H9 (cell line): ENCODE data around the gene PLEKHA7. TPM values are rescaled to one million over a fixed set of nuclear protein-coding genes. Genes with fewer than 3 reads are reported as not detected.
A peak's percentile ranks its signal among the peaks of the same experiment; 100 is the strongest.

ENCODE experiments used
- DNase-seq: peaks from one replicate; pipeline ENCODE4 v3.0.0-alpha.2; 2017
- H2AFZ ChIP-seq: one replicate; pipeline ENCODE4 v1.6.1; 2013; ENCODE audit warnings: mild to moderate bottlenecking, low read length, control low read depth, moderate library complexity
- H2AK5ac ChIP-seq: 2 replicates; pipeline ENCODE4 v1.6.1; 2013; ENCODE audit warnings: low read length, control low read depth, mixed read lengths; ENCODE audit not compliant: insufficient read length
- H2BK120ac ChIP-seq: one replicate; pipeline ENCODE4 v1.6.1; 2013; ENCODE audit warnings: low read depth, mild to moderate bottlenecking, low read length, control low read depth, inconsistent platforms; ENCODE audit not compliant: poor library complexity, severe bottlenecking
- H2BK12ac ChIP-seq: 2 replicates; pipeline ENCODE4 v1.6.1; 2013; ENCODE audit warnings: low read length, control low read depth, mixed read lengths, low read depth; ENCODE audit not compliant: insufficient read length
- H2BK15ac ChIP-seq: 2 replicates; pipeline ENCODE4 v1.6.1; 2013; ENCODE audit warnings: low read depth, low read length, control low read depth
- H2BK20ac ChIP-seq: one replicate; pipeline ENCODE4 v1.6.1; 2013; ENCODE audit warnings: low read depth, mild to moderate bottlenecking, low read length, control low read depth, inconsistent platforms; ENCODE audit not compliant: poor library complexity, severe bottlenecking
- H2BK5ac ChIP-seq: 2 replicates; pipeline ENCODE4 v1.6.1; 2013; ENCODE audit warnings: low read length, control low read depth, mixed read lengths; ENCODE audit not compliant: insufficient read length
- H3K14ac ChIP-seq: 2 replicates; pipeline ENCODE4 v1.6.1; 2013; ENCODE audit warnings: low read length, control low read depth; ENCODE audit not compliant: insufficient read depth
- H3K18ac ChIP-seq: 2 replicates; pipeline ENCODE4 v1.6.1; 2013; ENCODE audit warnings: low read depth, mild to moderate bottlenecking, mixed read lengths, low read length, control low read depth; ENCODE audit not compliant: insufficient read length
- H3K23ac ChIP-seq: 2 replicates; pipeline ENCODE4 v1.6.1; 2013; ENCODE audit warnings: low read length, control low read depth, mixed read lengths, low read depth; ENCODE audit not compliant: insufficient read length
- H3K23me2 ChIP-seq: 2 replicates; pipeline ENCODE4 v1.6.1; 2013; ENCODE audit warnings: low read depth, mild to moderate bottlenecking, mixed read lengths, low read length, control low read depth; ENCODE audit not compliant: insufficient read length, poor library complexity, severe bottlenecking
- H3K27ac ChIP-seq: 2 replicates; pipeline ENCODE4 v1.5.1; 2013; ENCODE audit warnings: low read length, control low read depth, mixed read lengths, low read depth; ENCODE audit not compliant: insufficient read length
- H3K27me3 ChIP-seq: 2 replicates; pipeline ENCODE4 v1.6.1; 2013; ENCODE audit warnings: low read length, control low read depth, inconsistent platforms; ENCODE audit not compliant: insufficient read depth
- H3K4ac ChIP-seq: 2 replicates; pipeline ENCODE4 v1.6.1; 2013; ENCODE audit warnings: low read depth, mild to moderate bottlenecking, control low read depth, inconsistent platforms, low read length, moderate library complexity
- H3K4me1 ChIP-seq: 2 replicates; pipeline ENCODE4 v1.6.1; 2013; ENCODE audit warnings: low read length, control low read depth, inconsistent platforms; ENCODE audit not compliant: insufficient read depth
- H3K4me2 ChIP-seq: 2 replicates; pipeline ENCODE4 v1.6.1; 2013; ENCODE audit warnings: low read length, control low read depth, mixed read lengths; ENCODE audit not compliant: insufficient read length, insufficient read depth
- H3K56ac ChIP-seq: 2 replicates; pipeline ENCODE4 v1.6.1; 2013; ENCODE audit warnings: low read depth, mild to moderate bottlenecking, mixed read lengths, low read length, control low read depth; ENCODE audit not compliant: insufficient read length
- H3K79me1 ChIP-seq: 2 replicates; pipeline ENCODE4 v1.6.1; 2013; ENCODE audit warnings: low read depth, mild to moderate bottlenecking, moderate library complexity, low read length, control low read depth, inconsistent platforms; ENCODE audit not compliant: insufficient read depth, poor library complexity, severe bottlenecking
- H3K79me2 ChIP-seq: 2 replicates; pipeline ENCODE4 v1.6.1; 2013; ENCODE audit warnings: low read length, control low read depth, inconsistent platforms; ENCODE audit not compliant: insufficient read depth
- H3K9ac ChIP-seq: 2 replicates; pipeline ENCODE4 v1.6.1; 2013; ENCODE audit warnings: low read length, control low read depth, mixed read lengths; ENCODE audit not compliant: insufficient read length; ENCODE audit errors: extremely low read depth
- H3K9me3 ChIP-seq: one replicate; pipeline ENCODE4 v1.6.1; 2013; ENCODE audit warnings: low read depth, low read length, inconsistent platforms; ENCODE audit not compliant: control insufficient read depth
- H3T11ph ChIP-seq: one replicate; pipeline ENCODE4 v1.6.1; 2013; ENCODE audit warnings: mild to moderate bottlenecking, low read length, control low read depth, inconsistent platforms
- H4K20me1 ChIP-seq: one replicate; pipeline ENCODE4 v1.6.1; 2013; ENCODE audit not compliant: control insufficient read depth, insufficient read length, insufficient read depth
- H4K5ac ChIP-seq: 2 replicates; pipeline ENCODE4 v1.6.1; 2013; ENCODE audit warnings: low read depth, mild to moderate bottlenecking, mixed read lengths, low read length, control low read depth; ENCODE audit not compliant: insufficient read length
- H4K8ac ChIP-seq: replicated peaks from 2 replicates; pipeline ENCODE4 v1.6.1; 2013; ENCODE audit warnings: low read length, control low read depth, mixed read lengths, low read depth; ENCODE audit not compliant: insufficient read length
- H4K91ac ChIP-seq: 2 replicates; pipeline ENCODE4 v1.6.1; 2013; ENCODE audit warnings: low read depth, mild to moderate bottlenecking, moderate library complexity, mixed read lengths, low read length, control low read depth; ENCODE audit not compliant: insufficient read length
- H3K27ac Mint-ChIP-seq, 3 experiments: 2 replicates in 2 of 3; 3 replicates in 1 of 3; pipeline ENCODE4 v1.8.0; 2020 to 2021; ENCODE audit warnings: mixed read lengths in 3 of 3, mild to moderate bottlenecking in 1 of 3, moderate library complexity in 1 of 3
- H3K27me3 Mint-ChIP-seq: 2 replicates; pipeline ENCODE4 v1.8.0; 2021; ENCODE audit warnings: low read depth, mild to moderate bottlenecking, moderate library complexity, mixed read lengths
- H3K36me3 Mint-ChIP-seq, 3 experiments: 2 replicates in 2 of 3; 3 replicates in 1 of 3; pipeline ENCODE4 v1.8.0; 2020 to 2021; ENCODE audit warnings: low read depth in 3 of 3, mixed read lengths in 3 of 3; ENCODE audit not compliant: insufficient read depth in 1 of 3
- H3K4me1 Mint-ChIP-seq, 2 experiments: 2 replicates each; pipeline ENCODE4 v1.8.0; 2020; ENCODE audit warnings: mixed read lengths in 2 of 2
- H3K4me3 Mint-ChIP-seq, 2 experiments: 2 replicates in 1 of 2; 3 replicates in 1 of 2; pipeline ENCODE4 v1.8.0; 2020 to 2021; ENCODE audit warnings: mild to moderate bottlenecking in 2 of 2, mixed read lengths in 2 of 2, moderate library complexity in 1 of 2
- H3K9me3 Mint-ChIP-seq, 2 experiments: 2 replicates in 1 of 2; 3 replicates in 1 of 2; pipeline ENCODE4 v1.8.0; 2020; ENCODE audit warnings: mild to moderate bottlenecking in 2 of 2, mixed read lengths in 2 of 2, moderate library complexity in 1 of 2
- WGBS: extraction: QIAGEN DNeasy Blood & Tissue Kit; methylation state at CpG from one replicate; pipeline ENCODE4 v1.1.7; 2013; ENCODE audit warnings: missing lambda C conversion rate, low lambda C conversion rate, mixed read lengths; ENCODE audit not compliant: insufficient read length; ENCODE audit errors: extremely low coverage; 5-methylcytosine and 5-hydroxymethylcytosine counted together
- total RNA-seq: library from RNA; stranded (reverse); gene quantifications from 2 replicates; pipeline ENCODE4 v1.2.1, GENCODE V29; 2021
- TF ChIP-seq, protein P1 (sequence below): fragments of 200-600 bp; sonication (generic); conservative IDR thresholded peaks from 3 replicates; pipeline ENCODE4 v1.8.0; 2021; ENCODE audit warnings: antibody characterized with exemption, mild to moderate bottlenecking

The PLEKHA7 gene
- total RNA-seq, 1 experiment from 2014 or later, result 21.0 TPM

DNA sequence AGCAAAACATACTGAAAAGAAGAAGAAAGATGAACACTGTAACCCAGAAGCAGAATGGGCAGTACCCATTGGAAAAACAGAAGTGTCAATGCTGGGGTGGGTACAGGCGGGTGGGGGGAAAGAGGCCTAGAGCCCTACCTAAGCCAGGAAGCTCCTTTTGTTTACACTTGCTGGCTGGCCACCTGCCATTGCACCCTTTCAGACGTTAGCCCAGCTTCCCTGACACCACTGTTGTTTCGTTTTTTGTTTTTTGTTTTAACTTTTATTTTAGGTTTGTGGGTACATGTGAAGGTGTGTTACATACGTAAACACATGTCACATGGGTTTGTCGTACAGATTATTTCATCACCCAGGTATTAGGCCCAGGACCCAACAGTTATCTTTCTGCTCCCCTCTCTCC, 55.4 kb downstream of the PLEKHA7 start:
- Histone ChIP-seq H4K91ac (no peak overlapping the region), H3T11ph (no peak overlapping the region), H3K79me1 (no peaks in the 10 kb centered on the region), H3K14ac (no peak overlapping the region), H3K56ac (no peak overlapping the region), H3K79me2 (no peaks in the 10 kb centered on the region), H4K20me1 (no peaks in the 10 kb centered on the region), H3K23ac (no peak overlapping the region), H2BK5ac (no peak overlapping the region), H2BK20ac (no peak overlapping the region), H2BK12ac (no peak overlapping the region), H3K27ac (no peak overlapping the region), H2BK15ac (no peak overlapping the region), H3K4me1 (peaks cover 4% of the 10 kb centered on the region; the same call in 1 of the 2 replicates), H3K4ac (no peak overlapping the region), H2AK5ac (no peak overlapping the region), H2BK120ac (no peak overlapping the region), H3K4me2 (no peak overlapping the region), H3K23me2 (no peaks in the 10 kb centered on the region), H3K9ac (no peak overlapping the region), H3K9me3 (no peaks in the 10 kb centered on the region), H4K5ac (no peak overlapping the region), H4K8ac (no peak overlapping the region), H2AFZ (no peak overlapping the region), H3K27me3 (no peaks in the 10 kb centered on the region), H3K18ac (no peak overlapping the region)
- no peak for DNase-seq
- H3K36me3 Mint-ChIP-seq, result no peaks in the 10 kb centered on the region; a peak in 1 of 7 replicates
- no CpG with 5 or more reads among the region's 5 CpGs for WGBS
- peaks cover 39 to 56% of the 10 kb centered on the region in 2 experiments for H3K4me1 Mint-ChIP-seq
- H3K27me3 Mint-ChIP-seq, result no peaks in the 10 kb centered on the region; the same call in none of the 2 replicates
- TF ChIP-seq, protein P1, sequence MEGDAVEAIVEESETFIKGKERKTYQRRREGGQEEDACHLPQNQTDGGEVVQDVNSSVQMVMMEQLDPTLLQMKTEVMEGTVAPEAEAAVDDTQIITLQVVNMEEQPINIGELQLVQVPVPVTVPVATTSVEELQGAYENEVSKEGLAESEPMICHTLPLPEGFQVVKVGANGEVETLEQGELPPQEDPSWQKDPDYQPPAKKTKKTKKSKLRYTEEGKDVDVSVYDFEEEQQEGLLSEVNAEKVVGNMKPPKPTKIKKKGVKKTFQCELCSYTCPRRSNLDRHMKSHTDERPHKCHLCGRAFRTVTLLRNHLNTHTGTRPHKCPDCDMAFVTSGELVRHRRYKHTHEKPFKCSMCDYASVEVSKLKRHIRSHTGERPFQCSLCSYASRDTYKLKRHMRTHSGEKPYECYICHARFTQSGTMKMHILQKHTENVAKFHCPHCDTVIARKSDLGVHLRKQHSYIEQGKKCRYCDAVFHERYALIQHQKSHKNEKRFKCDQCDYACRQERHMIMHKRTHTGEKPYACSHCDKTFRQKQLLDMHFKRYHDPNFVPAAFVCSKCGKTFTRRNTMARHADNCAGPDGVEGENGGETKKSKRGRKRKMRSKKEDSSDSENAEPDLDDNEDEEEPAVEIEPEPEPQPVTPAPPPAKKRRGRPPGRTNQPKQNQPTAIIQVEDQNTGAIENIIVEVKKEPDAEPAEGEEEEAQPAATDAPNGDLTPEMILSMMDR, result no peak
- no peak overlapping the region for H3K4me3 Mint-ChIP-seq
- H3K27ac Mint-ChIP-seq, result peak overlapping the region in 1 of 3 experiments; percentile 90; a peak in 2 of 7 replicates
- H3K9me3 Mint-ChIP-seq, result no peaks in the 10 kb centered on the region
